Myocyte (in vitro differentiated cells): ENCODE measurements around the gene SRP14. TPM values are rescaled to one million over a fixed set of nuclear protein-coding genes. Genes with fewer than 3 reads are reported as not detected.
"Not testable (repeated sequence)": the region's sequence is repeated elsewhere in the genome, so short reads cannot be mapped to it uniquely, and the experiment has no call there.

ENCODE experiments used
- DNase-seq: peaks from one replicate; pipeline ENCODE4 v3.0.0-alpha.2; 2012; ENCODE audit warnings: low read depth
- total RNA-seq: library from RNA; depleted of rRNA; stranded (reverse); fragments of >200 nt; gene quantifications from 2 replicates; pipeline ENCODE4 v1.2.3, GENCODE V29; 2014

The SRP14 gene
- total RNA-seq, 1 donor from 2014 or later, result 268 TPM

GRCh38 chr15:39996228-39996627 is 42.8 kb downstream of the SRP14 start:
- DNase-seq, result not testable (repeated sequence)

- not testable (repeated sequence) for DNase-seq
Observed at GRCh38 chr15:39992953-39993352, 46.0 kb downstream of the SRP14 start.

DNA sequence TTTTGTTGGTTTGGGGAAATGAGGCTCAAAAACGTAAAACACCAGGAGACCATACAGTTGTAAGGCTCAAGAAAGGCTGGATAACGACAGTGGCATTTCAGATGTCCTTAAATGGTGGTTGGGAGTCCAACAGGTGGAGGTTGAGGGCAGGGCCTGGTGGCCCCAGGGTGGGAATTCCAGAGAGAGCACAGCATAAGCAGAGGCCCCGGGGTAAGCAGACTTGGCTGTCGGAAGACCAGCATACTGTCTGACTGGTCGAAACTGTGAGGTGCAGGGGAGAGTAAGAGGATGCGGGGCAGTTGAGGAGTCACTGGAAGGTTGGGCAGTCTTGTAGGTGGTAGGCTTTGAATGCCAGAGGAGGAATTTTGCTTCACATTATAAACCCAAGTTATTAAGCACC is 48.3 kb downstream of the SRP14 start:
- DNase-seq, result no peak

- DNase-seq, result no peak
Observed at GRCh38 chr15:39987821-39988220, 51.2 kb downstream of the SRP14 start.

Other genes starting within 250 kb of the SRP14 start
- gene GPR176, start 118.9 kb downstream of the SRP14 start, total RNA-seq, result 28.1 and 32.6 TPM in 2 replicates
- gene EIF2AK4, start 105.1 kb downstream of the SRP14 start, total RNA-seq, result 68.3 and 70.0 TPM in 2 replicates
- gene BMF, start 69.7 kb upstream of the SRP14 start, total RNA-seq, result 7.4 and 10.4 TPM in 2 replicates
- gene BUB1B, start 121.9 kb upstream of the SRP14 start, total RNA-seq, result 1.8 and 2.1 TPM in 2 replicates
- 0.21 and 0.48 TPM in 2 replicates for gene PAK6, start 199.9 kb upstream of the SRP14 start, total RNA-seq
- gene ANKRD63, start 243.9 kb upstream of the SRP14 start, total RNA-seq, result 0.42 TPM in 1 of 2 replicates, not detected in the other